Pancreas (tissue), 10 donors: ENCODE data around the gene MAML3. TPM values are rescaled to one million over a fixed set of nuclear protein-coding genes. Genes with fewer than 3 reads are reported as not detected.

Experiments
- ATAC-seq, 4 donors: fragments of 200-7000 bp; cut with Tn5 transposase; one replicate each; pipeline versions ENCODE4 v1.8.0 to v1.9.1; 2020; ENCODE audit warnings: mild to moderate bottlenecking in 4 of 4, moderate library complexity in 4 of 4
- DNase-seq, 6 donors: peaks; one replicate each; pipeline ENCODE4 v3.0.0-alpha.2; 2020
- FAIRE-seq: peaks from 2 replicates; lab custom pipeline; 2012; peaks lifted over from hg19 to GRCh38; lab: Jason Lieb, UNC
- H3K27ac ChIP-seq, 4 donors: fragments of 200-600 bp; sonication (generic); 1 replicate in 3 of 4; 2 replicates in 1 of 4; pipeline versions ENCODE4 v1.5.0 to v1.8.0; 2020
- H3K27me3 ChIP-seq, 4 donors: fragments of 200-600 bp; one replicate each; pipeline ENCODE4 v1.8.0; 2021
- H3K36me3 ChIP-seq, 3 donors: fragments of 200-600 bp; sonication (generic) in 1 of 3; one replicate each; pipeline versions ENCODE4 v1.5.0 to v1.8.0; 2020 to 2021
- H3K4me1 ChIP-seq, 3 donors: fragments of 200-600 bp; one replicate each; pipeline ENCODE4 v1.8.0; 2021
- H3K4me3 ChIP-seq, 4 donors: fragments of 200-600 bp; sonication (generic) in 2 of 4; one replicate each; pipeline versions ENCODE4 v1.5.0 to v1.8.0; 2020 to 2021
- H3K9me3 ChIP-seq, 4 donors: fragments of 200-600 bp; one replicate each; pipeline ENCODE4 v1.8.0; 2021
- CTCF ChIP-seq, 4 donors: fragments of 200-600 bp; sonication (generic) in 3 of 4; IDR thresholded peaks; one replicate each; pipeline versions ENCODE4 v1.5.0 to v1.8.0; 2021; ENCODE audit warnings: antibody characterized with exemption in 4 of 4
- WGBS, 2 donors: extraction: QIAGEN DNeasy Blood & Tissue Kit; methylation state at CpG; one replicate each; pipeline ENCODE4 v1.1.7; 2013; 5-methylcytosine and 5-hydroxymethylcytosine counted together
- intact Hi-C, 3 donors: fragments of 100-400 bp; cut with DNase I; formaldehyde crosslinking; loops; one replicate each; pipeline versions ENCODE4 v1.11.1 to v1.14.2; 2022
- polyA plus RNA-seq, 2 donors: library from polyadenylated mRNA; stranded (reverse); fragments of 200-250 nt; gene quantifications; one replicate each; pipeline ENCODE4 v1.2.3, GENCODE V29; 2013
- total RNA-seq, 6 donors: library from RNA; stranded (reverse); fragmentation: NEBNext Ultra II Directional in 4 of 6; extraction: Animal tissue kit (Norgen Biotek cat#: 25700) in 4 of 6; gene quantifications; one replicate each; pipeline versions ENCODE4 v1.2.1 to v1.2.4, GENCODE V29; 2021 to 2023
- donor health status: healthy with polysubstance abuse.
- donor health status: DM: no; HTN: no; CAD: no; lungs with moderate emphysema.
- donor health status: DM: no; HTN: no; CAD: no.
- donor health status: control.
- donor health status: control.
- donor health status: Bipolar disorder and iron deficiency.
- donor health status: DM: yes; HTN: yes; CAD: no.
- donor health status: DM: no; HTN: no; CAD: no.
- donor health status: DM: no; HTN: no; CAD: no.
- donor health status: DM: yes; HTN: yes; CAD: no.

MAML3 gene
- total and polyA plus RNA-seq, 8 donors: 3.8 to 8.9 (median 5.9) TPM

- FAIRE-seq (no peak), DNase-seq (no peak), ATAC-seq (peak in 2 of 4 donors; percentile 40 to 43)
- Histone ChIP-seq H3K36me3 (no peaks in the 10 kb centered on the region), H3K27ac (no peak overlapping the region), H3K27me3 (no peaks in the 10 kb centered on the region), H3K4me3 (no peak overlapping the region), H3K4me1 (no peaks in the 10 kb centered on the region), H3K9me3 (no peaks in the 10 kb centered on the region)
- TF ChIP-seq CTCF (IDR thresholded peaks at IDR 0.05): no peak
- WGBS, 2 donors: 79% methylated on average over 9 of the region's 9 CpGs
- intact Hi-C loops: no loop called here
Observed at GRCh38 chr4:139824882-139825522, 329.0 kb downstream of the MAML3 start.

GRCh38 chr4:139823746-139824145 is 330.2 kb downstream of the MAML3 start:
- no peaks in the 10 kb centered on the region for H3K36me3 ChIP-seq
- H3K27ac ChIP-seq: no peak overlapping the region
- DNase-seq (no peak), FAIRE-seq (no peak), ATAC-seq (no peak)
- no peaks in the 10 kb centered on the region for H3K9me3 ChIP-seq
- intact Hi-C loops: no loop called here
- 84% methylated on average over 5 of the region's 5 CpGs for WGBS, 2 donors
- H3K4me1 ChIP-seq: no peaks in the 10 kb centered on the region
- H3K4me3 ChIP-seq: no peak overlapping the region
- TF ChIP-seq CTCF (IDR thresholded peaks at IDR 0.05): no peak
- H3K27me3 ChIP-seq: no peaks in the 10 kb centered on the region

- no peaks in the 10 kb centered on the region for H3K4me1 ChIP-seq
- TF ChIP-seq CTCF (IDR thresholded peaks at IDR 0.05): no peak
- FAIRE-seq: no peak
- no peak overlapping the region for H3K27ac ChIP-seq
- intact Hi-C loops: no loop called here
- no peaks in the 10 kb centered on the region for H3K36me3 ChIP-seq
- WGBS, 2 donors: 97 to 98% methylated on average over 4 of the region's 4 CpGs
- H3K27me3 ChIP-seq: no peaks in the 10 kb centered on the region
- no peak for ATAC-seq
- H3K4me3 ChIP-seq: no peak overlapping the region
- no peaks in the 10 kb centered on the region for H3K9me3 ChIP-seq
- DNase-seq: no peak
Observed at GRCh38 chr4:139823345-139823744, 330.6 kb downstream of the MAML3 start.

GRCh38 chr4:139822391-139822790 is 331.6 kb downstream of the MAML3 start:
- Histone ChIP-seq H3K27me3 (no peaks in the 10 kb centered on the region), H3K36me3 (no peaks in the 10 kb centered on the region), H3K4me1 (no peaks in the 10 kb centered on the region), H3K4me3 (no peak overlapping the region), H3K27ac (no peak overlapping the region), H3K9me3 (no peaks in the 10 kb centered on the region)
- ATAC-seq (no peak), FAIRE-seq (no peak), DNase-seq (no peak)
- no peak for TF ChIP-seq CTCF (IDR thresholded peaks at IDR 0.05)
- intact Hi-C loops: no loop called here
- 91 to 96% methylated on average over 4 of the region's 4 CpGs for WGBS, 2 donors

- Histone ChIP-seq H3K27ac (no peak overlapping the region), H3K27me3 (no peaks in the 10 kb centered on the region), H3K36me3 (no peaks in the 10 kb centered on the region), H3K4me3 (no peak overlapping the region), H3K4me1 (peaks cover 0 to 9% (median 8%) of the 10 kb centered on the region in 3 donors), H3K9me3 (no peaks in the 10 kb centered on the region)
- ATAC-seq: peak in 1 of 4 donors; percentile 33
- intact Hi-C loops: no loop called here
- FAIRE-seq: no peak
- TF ChIP-seq CTCF (IDR thresholded peaks at IDR 0.05): no peak
- no peak for DNase-seq
- 61 to 68% methylated on average over 2 of the region's 2 CpGs for WGBS, 2 donors
Observed at GRCh38 chr4:139819082-139819481, 334.9 kb downstream of the MAML3 start.
